Left hindlimb (tissue), 1 donor: ENCODE data around the gene VSTM2L.

ENCODE experiments used
- DNase-seq: peaks from one replicate; pipeline ENCODE4 v3.0.0-alpha.2; 2018

Gene VSTM2L

DNA sequence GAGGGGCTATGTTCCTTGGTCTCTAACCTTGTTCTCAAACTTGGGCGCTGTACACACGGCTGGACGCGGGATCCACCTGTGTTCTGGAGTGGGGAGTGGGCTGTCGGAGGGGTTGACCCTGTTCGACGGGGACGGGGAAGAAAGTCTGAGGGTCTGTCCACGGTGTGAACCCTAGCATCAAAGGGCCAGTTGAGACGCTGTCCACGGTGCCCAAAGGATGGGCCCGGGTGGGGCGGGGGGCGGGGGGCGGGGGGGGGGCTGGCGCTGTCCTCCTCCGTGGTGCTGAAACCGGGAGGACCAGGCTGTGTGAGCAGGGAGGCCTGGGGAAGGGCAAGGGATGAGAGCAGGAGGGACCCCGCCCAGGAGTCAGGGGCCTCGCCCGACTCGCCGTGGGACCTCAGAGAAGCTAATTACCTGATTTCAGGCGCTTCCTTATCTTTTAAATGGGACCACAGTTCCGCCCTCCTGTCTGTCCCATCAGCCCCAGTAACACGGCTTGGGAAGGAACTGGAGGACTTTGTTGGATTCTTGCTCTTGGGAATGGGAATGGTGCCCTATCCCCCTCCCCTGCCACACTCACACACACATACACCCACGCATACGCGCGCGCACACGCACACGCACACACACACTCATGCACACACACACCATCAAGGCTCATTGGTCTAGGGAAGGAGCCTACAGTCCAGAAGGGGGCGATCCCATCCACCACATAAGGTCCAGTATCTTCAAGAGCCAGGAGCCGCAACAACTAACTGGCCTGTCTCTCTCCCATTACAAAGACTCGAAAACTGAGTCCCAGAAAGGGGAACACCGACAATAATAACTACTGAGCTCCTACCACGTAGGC lies 1.0 kb upstream of the VSTM2L start:
- DNase-seq = peak; percentile 46

DNA sequence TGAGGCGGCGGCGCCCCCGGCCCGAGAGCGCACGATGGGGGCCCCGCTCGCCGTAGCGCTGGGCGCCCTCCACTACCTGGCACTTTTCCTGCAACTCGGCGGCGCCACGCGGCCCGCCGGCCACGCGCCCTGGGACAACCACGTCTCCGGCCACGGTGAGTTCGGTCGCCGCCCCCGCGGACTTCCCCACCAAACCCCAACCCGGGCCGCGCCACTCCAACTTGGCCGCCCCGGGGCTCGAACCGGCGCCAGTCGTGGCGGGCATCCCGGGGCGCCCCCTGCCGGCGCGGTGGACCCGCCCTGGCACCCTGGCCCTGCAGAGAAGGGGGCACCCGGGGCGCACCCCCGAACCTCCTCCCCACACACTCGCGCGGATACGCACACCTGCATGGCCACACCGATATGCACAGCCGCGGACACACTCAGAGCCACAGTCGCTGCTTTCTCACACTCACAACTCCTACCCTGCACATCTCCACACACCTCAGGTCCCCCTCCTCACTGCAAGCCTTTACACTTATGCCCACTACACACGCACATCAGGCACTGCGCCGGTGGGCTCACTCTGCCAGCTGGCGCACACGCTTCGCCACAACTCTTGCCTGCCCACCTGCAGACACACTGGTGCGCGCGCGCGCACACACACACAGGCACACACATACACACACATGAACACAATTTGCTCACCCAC lies 535 bp downstream of the VSTM2L start:
- DNase-seq = no peak

- no peak for DNase-seq
Observed at GRCh38 chr20:37904008-37904642, 1.2 kb downstream of the VSTM2L start.

DNA sequence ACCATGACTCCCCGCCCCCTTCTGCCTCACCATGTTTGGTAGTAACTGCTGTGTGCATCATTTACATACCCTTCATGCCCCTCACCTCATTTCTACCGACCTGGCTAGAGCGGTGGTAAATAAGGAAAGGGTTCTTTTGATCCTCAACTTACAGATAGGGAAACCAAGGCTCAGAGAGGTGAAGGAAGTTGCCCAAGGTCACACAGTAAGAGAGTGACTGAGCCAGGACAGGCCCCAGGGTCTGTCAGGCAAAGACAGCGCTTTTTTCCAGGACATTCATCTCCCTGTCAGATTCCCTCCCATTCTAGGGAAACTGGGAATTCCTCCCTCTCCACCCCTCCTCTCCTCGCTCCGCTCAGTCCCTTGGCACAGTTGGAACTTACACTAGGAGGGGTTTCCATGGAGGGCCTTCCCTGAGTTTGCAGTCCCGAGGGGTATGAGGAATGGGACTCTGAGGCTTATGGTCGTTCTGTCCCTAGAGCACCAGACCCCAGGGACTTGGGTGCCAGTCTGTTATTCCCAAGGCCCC lies 2.0 kb downstream of the VSTM2L start:
- no peak for DNase-seq

DNA sequence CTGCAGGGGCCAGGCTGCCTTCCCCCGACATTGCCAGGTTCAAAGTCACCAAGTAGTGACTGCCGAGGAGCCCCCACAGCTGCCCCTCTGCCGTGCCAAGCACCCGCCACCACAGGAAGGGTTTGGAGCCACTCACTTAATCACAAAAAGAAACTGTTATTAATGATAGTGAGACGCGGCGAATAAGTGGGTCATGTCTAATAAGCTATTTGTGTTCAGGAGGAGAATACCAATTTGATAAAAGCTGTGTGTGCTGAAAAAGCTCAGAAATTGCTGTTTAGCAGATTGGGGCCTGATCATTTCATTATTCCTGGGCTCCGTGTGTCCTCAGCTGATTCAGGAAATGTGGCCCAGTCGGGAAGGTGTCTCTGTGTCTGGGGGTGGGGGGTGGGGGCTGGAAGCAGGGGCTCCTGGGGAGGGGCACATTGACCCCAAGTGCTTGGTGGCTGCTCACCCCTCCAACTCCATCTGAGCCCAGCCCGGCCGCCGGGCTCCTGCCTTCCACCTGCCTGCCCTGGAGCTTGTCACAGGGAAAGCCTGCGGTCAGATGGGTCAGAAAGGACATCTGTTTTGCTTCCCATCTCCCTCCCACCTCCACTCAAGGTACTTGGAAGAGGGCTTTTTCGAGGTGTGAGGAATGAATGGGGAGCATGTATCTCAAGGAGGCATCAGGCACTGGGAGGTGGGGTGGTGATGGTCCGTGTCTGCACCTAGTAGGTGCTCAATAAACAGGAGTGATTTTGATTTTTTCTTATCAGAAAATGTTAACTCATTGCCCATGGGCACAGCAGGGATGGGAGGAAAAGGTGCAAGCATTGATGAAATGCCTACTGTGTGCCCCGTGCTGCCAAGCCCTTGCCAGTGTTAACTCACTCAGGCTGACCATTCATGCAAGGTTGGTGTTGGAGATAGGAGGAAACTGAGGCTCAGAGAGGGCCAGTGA lies 3.0 kb downstream of the VSTM2L start:
- no peak for DNase-seq

- DNase-seq = no peak
Observed at GRCh38 chr20:37907330-37907676, 4.4 kb downstream of the VSTM2L start.

DNA sequence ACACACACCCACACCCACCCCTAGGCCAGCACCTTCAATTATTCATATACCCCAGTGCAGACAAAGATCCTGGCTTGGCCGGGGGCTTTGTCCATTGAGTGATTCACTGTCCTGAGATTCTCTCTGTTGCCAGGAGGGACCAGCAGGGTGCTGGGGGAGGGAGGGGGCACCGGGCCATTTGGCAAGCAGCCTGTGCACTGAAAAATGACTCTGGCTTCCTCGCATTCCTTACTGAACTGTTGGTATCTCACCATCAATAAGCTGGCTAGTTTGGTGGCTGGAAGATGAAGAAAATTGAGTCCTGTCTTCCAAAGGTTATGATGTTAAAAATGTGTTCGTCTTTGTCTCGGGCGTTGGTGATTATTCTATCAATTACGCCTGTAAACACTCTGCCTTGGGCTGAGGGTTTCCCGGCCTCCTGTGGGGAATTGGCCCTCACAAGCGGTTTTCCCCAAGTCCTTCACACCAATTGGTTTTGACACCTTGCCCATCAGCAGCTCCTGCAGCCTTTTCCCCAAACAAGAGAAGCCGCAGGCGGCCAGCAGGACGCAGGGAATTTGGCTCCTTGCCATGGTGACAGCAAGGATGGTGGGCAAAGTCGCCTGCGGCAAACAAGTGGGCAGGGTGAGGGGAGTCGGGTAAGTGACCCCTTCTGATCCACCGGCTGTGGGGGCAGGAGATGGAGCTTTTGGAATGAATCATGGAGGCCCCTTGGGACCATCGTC lies 4.9 kb downstream of the VSTM2L start:
- no peak for DNase-seq

DNA sequence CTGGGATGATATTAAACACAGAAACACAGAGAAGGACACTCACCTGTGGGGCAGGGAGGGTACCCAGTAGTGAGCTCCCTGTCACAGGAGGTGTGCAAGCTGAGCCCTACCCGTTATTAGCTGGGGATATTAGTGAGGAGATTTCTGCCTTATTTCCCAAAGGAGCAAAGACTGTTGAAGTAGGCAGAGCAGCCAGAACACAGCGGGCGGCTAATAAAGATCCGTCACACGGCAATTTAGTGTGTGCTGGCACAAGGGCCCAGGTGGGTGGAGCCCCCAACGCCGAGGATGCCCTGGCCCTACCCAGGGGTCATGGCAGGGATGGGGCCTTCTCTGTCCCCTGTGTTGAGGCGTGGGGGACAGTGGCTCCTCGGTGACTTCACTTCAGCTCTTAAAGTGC lies 8.3 kb downstream of the VSTM2L start:
- DNase-seq = no peak

DNA sequence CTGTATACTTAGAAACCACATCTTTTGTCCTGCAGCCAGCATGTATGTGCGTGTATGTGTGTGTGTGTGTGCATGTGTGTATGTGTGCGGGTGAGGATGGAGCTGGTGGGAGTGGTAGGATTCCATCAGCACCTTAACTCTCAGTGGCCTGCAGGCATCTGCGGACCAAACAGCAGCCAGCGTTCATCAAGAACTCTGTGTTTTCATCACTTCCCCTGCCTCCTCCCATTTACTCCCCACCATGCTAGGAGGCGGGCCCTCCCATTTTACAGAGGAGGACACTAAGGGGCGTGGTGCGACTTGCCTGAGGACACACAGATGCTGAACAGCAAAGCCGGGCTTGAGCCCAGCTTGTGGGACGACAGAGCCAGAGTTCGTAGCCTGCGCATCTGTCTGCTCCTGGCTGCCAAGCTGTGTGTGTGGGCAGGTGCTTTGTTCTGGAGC lies 8.9 kb downstream of the VSTM2L start:
- peak; percentile 83 for DNase-seq

GRCh38 chr20:37912874-37913273 lies 9.9 kb downstream of the VSTM2L start:
- no peak for DNase-seq

DNA sequence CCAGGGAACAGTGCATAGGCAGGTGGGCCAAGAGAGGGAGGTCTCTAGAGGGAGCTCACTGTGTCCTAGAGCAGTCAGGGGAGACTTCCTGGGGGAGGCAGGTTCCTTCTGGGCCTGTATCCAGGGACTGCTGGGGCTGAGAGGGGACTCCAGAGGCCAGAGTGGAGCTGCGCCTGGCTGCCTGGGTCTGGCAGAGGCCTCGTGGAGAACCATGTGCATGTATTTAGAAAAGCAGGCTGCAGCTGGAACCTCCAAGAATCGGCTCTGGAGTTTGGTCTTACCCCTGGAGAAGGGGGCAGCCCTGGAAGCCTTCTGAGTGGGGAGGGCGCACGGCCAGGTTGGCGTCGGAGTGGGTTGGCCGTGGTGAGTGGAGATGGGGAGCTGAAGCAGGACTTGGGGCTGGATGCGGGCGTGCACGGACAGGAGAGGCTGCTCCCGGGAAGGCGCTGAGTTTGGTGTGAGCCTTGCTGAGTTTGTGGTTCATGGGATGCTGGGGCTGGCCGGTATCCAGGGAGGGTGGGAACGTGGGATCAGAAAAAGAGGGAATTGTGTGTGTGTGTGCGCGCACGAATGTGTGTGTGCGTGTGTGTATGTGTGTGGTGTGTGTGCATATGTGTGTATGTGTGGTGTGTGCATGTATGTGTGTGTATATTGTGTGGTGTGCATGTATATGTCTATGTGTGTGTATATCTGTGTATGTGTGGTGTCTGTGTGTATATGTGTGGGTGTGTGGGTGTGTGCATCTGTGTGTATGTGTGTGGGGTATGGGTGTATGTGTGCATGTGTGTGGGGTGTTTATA lies 10.8 kb downstream of the VSTM2L start:
- no peak for DNase-seq

DNA sequence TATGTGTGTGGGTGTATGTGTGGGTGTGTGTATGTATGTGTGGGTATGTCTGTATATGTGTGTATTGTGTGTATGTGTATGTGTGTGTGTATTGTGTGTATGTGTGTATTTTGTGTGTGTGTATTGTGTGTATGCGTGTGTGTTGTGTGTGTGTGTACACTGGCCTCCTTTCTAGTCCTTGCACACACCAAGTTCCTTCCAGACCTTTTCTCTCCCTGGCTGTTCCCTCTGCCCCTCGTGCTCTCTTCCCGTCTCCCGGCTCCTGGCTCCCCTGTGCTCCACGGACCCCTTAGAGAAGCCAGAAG lies 11.4 kb downstream of the VSTM2L start:
- DNase-seq = no peak

DNA sequence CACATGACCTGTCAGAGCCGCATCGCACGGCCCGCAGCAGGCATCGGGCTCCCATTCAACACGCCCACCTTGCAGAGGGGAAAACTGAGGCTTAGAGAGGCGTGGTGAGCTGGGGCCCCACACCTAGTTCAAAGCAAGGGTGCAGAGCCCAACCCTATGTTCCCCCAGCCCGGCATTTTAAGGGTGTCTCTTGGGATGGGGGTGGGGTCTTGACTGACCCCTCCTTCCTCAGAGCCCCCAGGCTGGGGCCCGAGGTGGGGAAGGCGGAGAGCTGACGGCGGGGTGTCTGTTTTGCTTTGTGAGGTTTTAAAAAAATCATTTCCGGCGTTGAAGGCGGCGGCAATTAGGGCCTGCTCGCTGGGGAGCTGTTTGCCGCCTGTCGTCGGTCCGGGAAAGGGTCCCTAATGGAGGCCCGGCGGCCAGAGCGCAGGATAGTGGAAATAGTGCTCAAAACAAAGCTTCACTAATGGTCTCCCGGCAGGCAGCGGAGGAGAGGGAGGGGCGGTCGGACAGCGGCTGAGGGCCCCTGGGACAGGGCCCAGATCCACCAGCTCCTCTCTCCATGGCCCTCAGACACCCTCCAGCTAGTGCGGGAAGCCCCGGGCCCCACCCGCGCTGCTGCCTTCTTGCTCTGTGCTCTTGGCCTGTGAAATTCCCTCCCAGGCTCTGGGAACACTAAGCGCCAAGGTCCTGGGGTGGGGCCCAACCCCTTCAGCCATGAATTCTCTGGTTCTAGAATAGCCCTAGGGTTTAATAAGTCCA lies 11.9 kb downstream of the VSTM2L start:
- DNase-seq = peak; percentile 48

DNA sequence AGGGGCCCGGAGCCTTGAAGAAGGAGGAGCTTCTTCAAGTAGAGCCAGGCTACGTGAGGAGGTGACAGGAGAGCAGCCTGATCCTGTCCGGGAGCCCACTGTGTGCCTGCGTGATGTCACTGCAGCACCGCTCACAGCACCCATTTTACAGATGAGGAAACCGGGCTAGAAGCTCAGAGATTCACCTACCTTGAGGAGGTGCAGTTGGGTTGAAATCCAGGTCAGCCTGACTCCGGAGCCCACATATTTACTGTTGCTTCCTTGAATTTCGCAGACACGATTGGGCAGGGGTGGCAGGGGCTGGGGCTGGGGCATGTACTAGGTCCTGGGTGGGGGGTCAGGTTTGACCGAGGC lies 12.5 kb downstream of the VSTM2L start:
- DNase-seq = no peak

GRCh38 chr20:37915800-37916570 lies 13.1 kb downstream of the VSTM2L start:
- no peak for DNase-seq

DNA sequence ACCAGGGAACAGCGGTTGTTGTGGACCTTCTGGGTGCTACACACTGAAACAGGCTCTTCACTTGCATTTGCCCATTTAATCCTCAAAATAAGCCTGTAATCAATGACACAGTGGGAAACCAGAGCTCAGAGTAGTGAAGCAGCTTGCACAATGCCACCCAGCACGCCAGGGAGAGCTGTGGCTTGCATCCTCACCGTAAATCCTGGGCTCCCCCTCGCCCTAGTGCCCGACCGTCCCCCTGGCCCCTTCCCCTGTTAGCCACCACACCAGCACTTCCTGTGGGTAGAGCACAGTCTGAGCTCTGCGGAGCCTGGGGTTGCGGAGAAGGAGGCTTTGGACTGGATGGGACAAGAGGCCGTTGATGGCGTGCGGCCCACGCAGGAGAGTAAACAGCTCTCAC lies 14.5 kb downstream of the VSTM2L start:
- DNase-seq = no peak

DNA sequence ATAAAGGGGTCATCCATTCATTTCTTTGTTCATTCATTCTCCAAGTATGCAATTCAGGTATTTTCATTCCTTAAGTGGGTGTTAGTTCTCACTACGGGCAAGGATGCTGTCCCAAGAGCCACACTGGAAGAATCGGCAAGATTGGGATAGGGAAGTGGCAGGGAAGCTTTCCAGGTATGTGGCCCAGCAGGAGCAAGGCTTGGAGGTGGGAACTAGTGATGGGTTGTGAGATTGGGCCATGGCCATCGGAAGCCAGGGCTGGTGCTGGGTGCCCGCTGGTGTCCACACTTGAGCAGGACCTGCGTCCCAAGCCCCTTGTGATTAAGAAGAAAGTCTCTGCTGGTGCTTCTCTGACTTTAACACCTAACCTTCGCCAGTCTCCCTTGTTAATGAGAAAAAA lies 15.1 kb downstream of the VSTM2L start:
- DNase-seq = no peak

GRCh38 chr20:37919389-37920040 lies 16.6 kb downstream of the VSTM2L start:
- no peak for DNase-seq

- no peak for DNase-seq
Observed at GRCh38 chr20:37920270-37920669, 17.3 kb downstream of the VSTM2L start.
